H9 (cell line): ENCODE data around the gene ARL1. TPM values are rescaled to one million over a fixed set of nuclear protein-coding genes. Genes with fewer than 3 reads are reported as not detected.

Experiments used
- DNase-seq: peaks from one replicate; pipeline ENCODE4 v3.0.0-alpha.2; 2017
- H2AFZ ChIP-seq: one replicate; pipeline ENCODE4 v1.6.1; 2013; ENCODE audit warnings: mild to moderate bottlenecking, low read length, control low read depth, moderate library complexity
- H2AK5ac ChIP-seq: 2 replicates; pipeline ENCODE4 v1.6.1; 2013; ENCODE audit warnings: low read length, control low read depth, mixed read lengths; ENCODE audit not compliant: insufficient read length
- H2BK120ac ChIP-seq: one replicate; pipeline ENCODE4 v1.6.1; 2013; ENCODE audit warnings: low read depth, mild to moderate bottlenecking, low read length, control low read depth, inconsistent platforms; ENCODE audit not compliant: poor library complexity, severe bottlenecking
- H2BK12ac ChIP-seq: 2 replicates; pipeline ENCODE4 v1.6.1; 2013; ENCODE audit warnings: low read length, control low read depth, mixed read lengths, low read depth; ENCODE audit not compliant: insufficient read length
- H2BK15ac ChIP-seq: 2 replicates; pipeline ENCODE4 v1.6.1; 2013; ENCODE audit warnings: low read depth, low read length, control low read depth
- H2BK20ac ChIP-seq: one replicate; pipeline ENCODE4 v1.6.1; 2013; ENCODE audit warnings: low read depth, mild to moderate bottlenecking, low read length, control low read depth, inconsistent platforms; ENCODE audit not compliant: poor library complexity, severe bottlenecking
- H2BK5ac ChIP-seq: 2 replicates; pipeline ENCODE4 v1.6.1; 2013; ENCODE audit warnings: low read length, control low read depth, mixed read lengths; ENCODE audit not compliant: insufficient read length
- H3K14ac ChIP-seq: 2 replicates; pipeline ENCODE4 v1.6.1; 2013; ENCODE audit warnings: low read length, control low read depth; ENCODE audit not compliant: insufficient read depth
- H3K18ac ChIP-seq: 2 replicates; pipeline ENCODE4 v1.6.1; 2013; ENCODE audit warnings: low read depth, mild to moderate bottlenecking, mixed read lengths, low read length, control low read depth; ENCODE audit not compliant: insufficient read length
- H3K23ac ChIP-seq: 2 replicates; pipeline ENCODE4 v1.6.1; 2013; ENCODE audit warnings: low read length, control low read depth, mixed read lengths, low read depth; ENCODE audit not compliant: insufficient read length
- H3K23me2 ChIP-seq: 2 replicates; pipeline ENCODE4 v1.6.1; 2013; ENCODE audit warnings: low read depth, mild to moderate bottlenecking, mixed read lengths, low read length, control low read depth; ENCODE audit not compliant: insufficient read length, poor library complexity, severe bottlenecking
- H3K27ac ChIP-seq: 2 replicates; pipeline ENCODE4 v1.5.1; 2013; ENCODE audit warnings: low read length, control low read depth, mixed read lengths, low read depth; ENCODE audit not compliant: insufficient read length
- H3K27me3 ChIP-seq: 2 replicates; pipeline ENCODE4 v1.6.1; 2013; ENCODE audit warnings: low read length, control low read depth, inconsistent platforms; ENCODE audit not compliant: insufficient read depth
- H3K4ac ChIP-seq: 2 replicates; pipeline ENCODE4 v1.6.1; 2013; ENCODE audit warnings: low read depth, mild to moderate bottlenecking, control low read depth, inconsistent platforms, low read length, moderate library complexity
- H3K4me1 ChIP-seq: 2 replicates; pipeline ENCODE4 v1.6.1; 2013; ENCODE audit warnings: low read length, control low read depth, inconsistent platforms; ENCODE audit not compliant: insufficient read depth
- H3K4me2 ChIP-seq: 2 replicates; pipeline ENCODE4 v1.6.1; 2013; ENCODE audit warnings: low read length, control low read depth, mixed read lengths; ENCODE audit not compliant: insufficient read length, insufficient read depth
- H3K56ac ChIP-seq: 2 replicates; pipeline ENCODE4 v1.6.1; 2013; ENCODE audit warnings: low read depth, mild to moderate bottlenecking, mixed read lengths, low read length, control low read depth; ENCODE audit not compliant: insufficient read length
- H3K79me1 ChIP-seq: 2 replicates; pipeline ENCODE4 v1.6.1; 2013; ENCODE audit warnings: low read depth, mild to moderate bottlenecking, moderate library complexity, low read length, control low read depth, inconsistent platforms; ENCODE audit not compliant: insufficient read depth, poor library complexity, severe bottlenecking
- H3K79me2 ChIP-seq: 2 replicates; pipeline ENCODE4 v1.6.1; 2013; ENCODE audit warnings: low read length, control low read depth, inconsistent platforms; ENCODE audit not compliant: insufficient read depth
- H3K9ac ChIP-seq: 2 replicates; pipeline ENCODE4 v1.6.1; 2013; ENCODE audit warnings: low read length, control low read depth, mixed read lengths; ENCODE audit not compliant: insufficient read length; ENCODE audit errors: extremely low read depth
- H3K9me3 ChIP-seq: one replicate; pipeline ENCODE4 v1.6.1; 2013; ENCODE audit warnings: low read depth, low read length, inconsistent platforms; ENCODE audit not compliant: control insufficient read depth
- H3T11ph ChIP-seq: one replicate; pipeline ENCODE4 v1.6.1; 2013; ENCODE audit warnings: mild to moderate bottlenecking, low read length, control low read depth, inconsistent platforms
- H4K20me1 ChIP-seq: one replicate; pipeline ENCODE4 v1.6.1; 2013; ENCODE audit not compliant: control insufficient read depth, insufficient read length, insufficient read depth
- H4K5ac ChIP-seq: 2 replicates; pipeline ENCODE4 v1.6.1; 2013; ENCODE audit warnings: low read depth, mild to moderate bottlenecking, mixed read lengths, low read length, control low read depth; ENCODE audit not compliant: insufficient read length
- H4K8ac ChIP-seq: replicated peaks from 2 replicates; pipeline ENCODE4 v1.6.1; 2013; ENCODE audit warnings: low read length, control low read depth, mixed read lengths, low read depth; ENCODE audit not compliant: insufficient read length
- H4K91ac ChIP-seq: 2 replicates; pipeline ENCODE4 v1.6.1; 2013; ENCODE audit warnings: low read depth, mild to moderate bottlenecking, moderate library complexity, mixed read lengths, low read length, control low read depth; ENCODE audit not compliant: insufficient read length
- H3K27ac Mint-ChIP-seq, 3 experiments: 2 replicates in 2 of 3; 3 replicates in 1 of 3; pipeline ENCODE4 v1.8.0; 2020 to 2021; ENCODE audit warnings: mixed read lengths in 3 of 3, mild to moderate bottlenecking in 1 of 3, moderate library complexity in 1 of 3
- H3K27me3 Mint-ChIP-seq: 2 replicates; pipeline ENCODE4 v1.8.0; 2021; ENCODE audit warnings: low read depth, mild to moderate bottlenecking, moderate library complexity, mixed read lengths
- H3K36me3 Mint-ChIP-seq, 3 experiments: 2 replicates in 2 of 3; 3 replicates in 1 of 3; pipeline ENCODE4 v1.8.0; 2020 to 2021; ENCODE audit warnings: low read depth in 3 of 3, mixed read lengths in 3 of 3; ENCODE audit not compliant: insufficient read depth in 1 of 3
- H3K4me1 Mint-ChIP-seq, 2 experiments: 2 replicates each; pipeline ENCODE4 v1.8.0; 2020; ENCODE audit warnings: mixed read lengths in 2 of 2
- H3K4me3 Mint-ChIP-seq, 2 experiments: 2 replicates in 1 of 2; 3 replicates in 1 of 2; pipeline ENCODE4 v1.8.0; 2020 to 2021; ENCODE audit warnings: mild to moderate bottlenecking in 2 of 2, mixed read lengths in 2 of 2, moderate library complexity in 1 of 2
- H3K9me3 Mint-ChIP-seq, 2 experiments: 2 replicates in 1 of 2; 3 replicates in 1 of 2; pipeline ENCODE4 v1.8.0; 2020; ENCODE audit warnings: mild to moderate bottlenecking in 2 of 2, mixed read lengths in 2 of 2, moderate library complexity in 1 of 2
- CTCF ChIP-seq: fragments of 200-600 bp; sonication (generic); conservative IDR thresholded peaks from 3 replicates; pipeline ENCODE4 v1.8.0; 2021; ENCODE audit warnings: antibody characterized with exemption, mild to moderate bottlenecking
- WGBS: extraction: QIAGEN DNeasy Blood & Tissue Kit; methylation state at CpG from one replicate; pipeline ENCODE4 v1.1.7; 2013; ENCODE audit warnings: missing lambda C conversion rate, low lambda C conversion rate, mixed read lengths; ENCODE audit not compliant: insufficient read length; ENCODE audit errors: extremely low coverage; 5-methylcytosine and 5-hydroxymethylcytosine counted together
- long read RNA-seq: library from polyadenylated mRNA; unstranded; transcript quantifications from one replicate; pipeline ENCODE4 v2.0.0, GENCODE V29; 2020
- total RNA-seq: library from RNA; stranded (reverse); gene quantifications from 2 replicates; pipeline ENCODE4 v1.2.1, GENCODE V29; 2021

Gene ARL1
- 68.0 and 71.1 TPM in 2 replicates for total RNA-seq
- long read RNA-seq, transcript ARL1-201 (6 exons, 3,241 nt): major isoform, 314 of 335 reads
- long read RNA-seq, partial matches to known transcripts: 1 of 335 reads
- long read RNA-seq, other reads (novel, unspliced or antisense): 17 of 335 reads

GRCh38 chr12:101407436-101408345 lies at the start of gene ARL1:
Gene ARL1 (minus strand): TSS chr12:101407772. CDS start chr12:101407645, 127 bp downstream.
- no peaks in the 10 kb centered on the region for H3K27me3 Mint-ChIP-seq
- H4K20me1 ChIP-seq: no peaks in the 10 kb centered on the region
- H2AK5ac ChIP-seq: no peak within 1 kb of the TSS
- H3K27ac Mint-ChIP-seq: peak within 1 kb of the TSS; percentile 96 to 99 (median 99)
- peak within 1 kb of the TSS; percentile 34 for H2AFZ ChIP-seq
- peaks cover 8% of the 10 kb centered on the region; the same call in 1 of the 2 replicates for H3K79me2 ChIP-seq
- no peak within 1 kb of the TSS for H4K8ac ChIP-seq
- H3K23ac ChIP-seq: no peak within 1 kb of the TSS
- H4K5ac ChIP-seq: no peak within 1 kb of the TSS
- peak within 1 kb of the TSS; percentile 70 for H3K27ac ChIP-seq
- no peaks in the 10 kb centered on the region for H3K9me3 ChIP-seq
- no peak within 1 kb of the TSS; the same call in 1 of the 2 replicates for H3K4ac ChIP-seq
- peak within 1 kb of the TSS; percentile 86 for H3K4me2 ChIP-seq
- H3K4me3 Mint-ChIP-seq: peak within 1 kb of the TSS; percentile 95 to 99
- peaks cover 0 to 6% (median 6%) of the 10 kb centered on the region in 3 experiments; a peak in 4 of 7 replicates for H3K36me3 Mint-ChIP-seq
- peaks cover 8 to 9% of the 10 kb centered on the region in 2 experiments for H3K4me1 Mint-ChIP-seq
- no peaks in the 10 kb centered on the region for H3K79me1 ChIP-seq
- H3K9ac ChIP-seq: peak within 1 kb of the TSS; percentile 94
- no peak within 1 kb of the TSS for H4K91ac ChIP-seq
- peak within 1 kb of the TSS; percentile 92 for H3K14ac ChIP-seq
- no peaks in the 10 kb centered on the region for H3K27me3 ChIP-seq
- DNase-seq: peak; percentile 83
- no peak within 1 kb of the TSS; the same call in 1 of the 2 replicates for H2BK15ac ChIP-seq
- H2BK12ac ChIP-seq: no peak within 1 kb of the TSS
- no peaks in the 10 kb centered on the region for H3K4me1 ChIP-seq
- no peak within 1 kb of the TSS for H3K56ac ChIP-seq
- WGBS: no CpG with 5 or more reads among the region's 71 CpGs
- no peak within 1 kb of the TSS for H2BK20ac ChIP-seq
- peaks cover 11% of the 10 kb centered on the region for H3K23me2 ChIP-seq
- H3K18ac ChIP-seq: peak within 1 kb of the TSS; percentile 92
- TF ChIP-seq CTCF: no peak
- H2BK5ac ChIP-seq: no peak within 1 kb of the TSS
- no peak within 1 kb of the TSS for H3T11ph ChIP-seq
- H2BK120ac ChIP-seq: peak within 1 kb of the TSS; percentile 82
- peaks cover 0 to 3% of the 10 kb centered on the region in 2 experiments; a peak in 1 of 5 replicates for H3K9me3 Mint-ChIP-seq
